Mucosa of descending colon (tissue), 3 donors: Measurements from ENCODE around the gene TMEM165. TPM values are rescaled to one million over a fixed set of nuclear protein-coding genes. Genes with fewer than 3 reads are reported as not detected.

ENCODE experiments used
- ATAC-seq: fragments of 200-7000 bp; cut with Tn5 transposase; one replicate; pipeline ENCODE4 v1.9.1; 2020; ENCODE audit warnings: mild to moderate bottlenecking, moderate library complexity
- DNase-seq, 3 donors: peaks; one replicate each; pipeline ENCODE4 v3.0.0-alpha.2; 2020
- H3K36me3 ChIP-seq: fragments of 200-600 bp; one replicate; pipeline ENCODE4 v1.8.0; 2021; ENCODE audit warnings: low read depth, mild to moderate bottlenecking
- H3K4me1 ChIP-seq: fragments of 200-600 bp; one replicate; pipeline ENCODE4 v1.8.0; 2021; ENCODE audit warnings: low read depth, mild to moderate bottlenecking
- H3K4me3 ChIP-seq: fragments of 200-600 bp; one replicate; pipeline ENCODE4 v1.8.0; 2021; ENCODE audit warnings: mild to moderate bottlenecking
- H3K9me3 ChIP-seq: fragments of 200-600 bp; one replicate; pipeline ENCODE4 v1.8.0; 2021; ENCODE audit warnings: mild to moderate bottlenecking
- intact Hi-C, 2 donors: fragments of 100-400 bp; cut with DNase I in 1 of 2; cut with micrococcal nuclease in 1 of 2; formaldehyde crosslinking; loops; one replicate each; pipeline versions ENCODE4 v1.11.0 to v1.11.1; 2022; cut with DNase I, micrococcal nuclease
- long read RNA-seq, 2 donors: library from polyadenylated mRNA; unstranded; transcript quantifications; one replicate each; pipeline ENCODE4 v2.0.0, GENCODE V29; 2019 to 2021
- total RNA-seq, 3 donors: library from RNA; stranded (reverse); fragmentation: NEBNext Ultra II Directional in 2 of 3; extraction: Animal tissue kit (Norgen Biotek cat#: 25700) in 2 of 3; gene quantifications; one replicate each; pipeline versions ENCODE4 v1.2.1 to v1.2.4, GENCODE V29; 2021 to 2023
- TF ChIP-seq, protein P1 (sequence below): fragments of 200-600 bp; IDR thresholded peaks from one replicate; pipeline ENCODE4 v1.8.0; 2022; ENCODE audit warnings: antibody characterized with exemption, mild to moderate bottlenecking
- donor health status: DM: no; HTN: no; CAD: no; lungs with moderate emphysema.
- donor health status: DM: no; HTN: no; CAD: no.
- donor health status: DM: no; HTN: yes; CAD: no.

TMEM165 gene, protein sequence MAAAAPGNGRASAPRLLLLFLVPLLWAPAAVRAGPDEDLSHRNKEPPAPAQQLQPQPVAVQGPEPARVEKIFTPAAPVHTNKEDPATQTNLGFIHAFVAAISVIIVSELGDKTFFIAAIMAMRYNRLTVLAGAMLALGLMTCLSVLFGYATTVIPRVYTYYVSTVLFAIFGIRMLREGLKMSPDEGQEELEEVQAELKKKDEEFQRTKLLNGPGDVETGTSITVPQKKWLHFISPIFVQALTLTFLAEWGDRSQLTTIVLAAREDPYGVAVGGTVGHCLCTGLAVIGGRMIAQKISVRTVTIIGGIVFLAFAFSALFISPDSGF
- 10 to 100 TPM; 56.4 to 85.8 (median 77.6) TPM for total RNA-seq
- long read RNA-seq, donor 1, transcript TMEM165-201 (6 exons, 1,928 nt): major isoform, 57 of 68 reads
- long read RNA-seq, donor 1, partial matches to known transcripts: 2 of 68 reads
- long read RNA-seq, donor 1, other reads (novel, unspliced or antisense): 8 of 68 reads
- long read RNA-seq, donor 2, transcript TMEM165-201 (6 exons, 1,928 nt): major isoform, 62 of 76 reads
- long read RNA-seq, donor 2, partial matches to known transcripts: 12 of 76 reads
- long read RNA-seq, donor 2, other reads (novel, unspliced or antisense): 2 of 76 reads

- ATAC-seq: peak; percentile 98
- Histone ChIP-seq H3K4me3 (peak within 1 kb of the TSS; percentile 92), H3K9me3 (no peaks in the 10 kb centered on the region), H3K36me3 (no peaks in the 10 kb centered on the region), H3K4me1 (peaks cover 26% of the 10 kb centered on the region)
- DNase-seq: peak; percentile 95 to 97 (median 97)
- TF ChIP-seq, protein P1, sequence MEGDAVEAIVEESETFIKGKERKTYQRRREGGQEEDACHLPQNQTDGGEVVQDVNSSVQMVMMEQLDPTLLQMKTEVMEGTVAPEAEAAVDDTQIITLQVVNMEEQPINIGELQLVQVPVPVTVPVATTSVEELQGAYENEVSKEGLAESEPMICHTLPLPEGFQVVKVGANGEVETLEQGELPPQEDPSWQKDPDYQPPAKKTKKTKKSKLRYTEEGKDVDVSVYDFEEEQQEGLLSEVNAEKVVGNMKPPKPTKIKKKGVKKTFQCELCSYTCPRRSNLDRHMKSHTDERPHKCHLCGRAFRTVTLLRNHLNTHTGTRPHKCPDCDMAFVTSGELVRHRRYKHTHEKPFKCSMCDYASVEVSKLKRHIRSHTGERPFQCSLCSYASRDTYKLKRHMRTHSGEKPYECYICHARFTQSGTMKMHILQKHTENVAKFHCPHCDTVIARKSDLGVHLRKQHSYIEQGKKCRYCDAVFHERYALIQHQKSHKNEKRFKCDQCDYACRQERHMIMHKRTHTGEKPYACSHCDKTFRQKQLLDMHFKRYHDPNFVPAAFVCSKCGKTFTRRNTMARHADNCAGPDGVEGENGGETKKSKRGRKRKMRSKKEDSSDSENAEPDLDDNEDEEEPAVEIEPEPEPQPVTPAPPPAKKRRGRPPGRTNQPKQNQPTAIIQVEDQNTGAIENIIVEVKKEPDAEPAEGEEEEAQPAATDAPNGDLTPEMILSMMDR: no peak
- intact Hi-C loops: loop anchor here in 1 of 2 donors (10.0 kb wide), 1 partner anchor 51 kb away; the partner anchor contains the start of gene SRD5A3
Observed at GRCh38 chr4:55395529-55396307, at the start of gene TMEM165. Gene TMEM165, plus strand, starts transcription at chr4:55395957. Its CDS starts 233 bp downstream, at chr4:55396190.

DNA sequence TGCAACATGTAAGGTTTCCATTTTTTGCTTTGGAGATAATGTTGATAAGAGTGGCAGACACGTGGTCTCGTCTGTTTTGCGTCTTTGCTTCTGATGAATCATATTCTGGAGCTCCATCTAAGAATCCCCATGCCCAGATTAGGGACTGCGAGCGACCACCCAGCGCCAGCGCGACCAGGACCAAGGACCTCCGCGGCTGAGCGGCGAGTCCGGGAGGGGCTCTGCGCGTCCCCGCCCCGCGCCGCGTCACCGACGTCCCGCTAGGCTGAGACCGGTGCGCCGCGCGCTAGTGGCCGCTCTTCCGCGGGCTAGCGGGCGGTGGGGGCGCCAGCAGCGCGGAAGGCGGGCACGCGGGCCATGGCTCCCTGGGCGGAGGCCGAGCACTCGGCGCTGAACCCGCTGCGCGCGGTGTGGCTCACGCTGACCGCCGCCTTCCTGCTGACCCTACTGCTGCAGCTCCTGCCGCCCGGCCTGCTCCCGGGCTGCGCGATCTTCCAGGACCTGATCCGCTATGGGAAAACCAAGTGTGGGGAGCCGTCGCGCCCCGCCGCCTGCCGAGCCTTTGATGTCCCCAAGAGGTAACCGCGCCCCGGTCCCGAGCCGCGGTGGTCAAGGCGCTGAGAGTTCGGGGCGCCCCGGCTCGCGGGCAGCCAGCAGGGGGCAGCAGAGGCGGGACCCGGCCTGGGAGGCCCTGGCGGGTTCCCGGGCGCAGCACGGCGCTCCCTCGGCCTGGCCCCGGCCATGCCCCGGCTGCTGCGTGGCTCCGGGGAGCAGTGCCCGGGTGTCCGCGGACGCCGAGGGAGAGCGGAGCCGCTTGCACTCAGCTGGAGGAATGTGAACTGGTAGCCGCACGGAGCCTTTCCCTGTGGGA, 49.5 kb upstream of the TMEM165 start, which contains the start of gene SRD5A3:
Gene SRD5A3 (plus strand): TSS at position 263 of the 871 bp plus-strand sequence. CDS start 95 bp downstream, at position 358.
- no peaks in the 10 kb centered on the region for H3K9me3 ChIP-seq
- peak; percentile 99 for ATAC-seq

GRCh38 chr4:55346851-55347255, 48.9 kb upstream of the TMEM165 start:
- TF ChIP-seq, protein P1: no peak
- Histone ChIP-seq H3K36me3 (no peaks in the 10 kb centered on the region), H3K9me3 (no peaks in the 10 kb centered on the region), H3K4me3 (peak overlapping the region; percentile 57), H3K4me1 (peaks cover 10% of the 10 kb centered on the region)
- intact Hi-C loops: loop anchor here (10.0 kb wide), 2 partner anchors 48 to 208 kb away; partner anchors contain the start of gene TMEM165 (in 1 of the 2)
- peak in 1 of 3 donors; percentile 14 for DNase-seq
- ATAC-seq: peak; percentile 16

More for the DNA sequence above, 49.5 kb upstream of the TMEM165 start, which contains the start of gene SRD5A3:
- TF ChIP-seq, protein P1: peak; percentile 96
- H3K4me1 ChIP-seq: peaks cover 10% of the 10 kb centered on the region
- DNase-seq: peak; percentile 88 to 94 (median 89)
- H3K4me3 ChIP-seq: peak within 1 kb of the TSS; percentile 57
- intact Hi-C loops: loop anchor here (10.0 kb wide), 2 partner anchors 49 to 209 kb away; partner anchors contain the start of gene TMEM165 (in 1 of the 2)
- no peaks in the 10 kb centered on the region for H3K36me3 ChIP-seq

- DNase-seq (no peak), ATAC-seq (no peak)
- Histone ChIP-seq H3K36me3 (no peaks in the 10 kb centered on the region), H3K4me1 (peaks cover 10% of the 10 kb centered on the region), H3K4me3 (no peak overlapping the region), H3K9me3 (no peaks in the 10 kb centered on the region)
- intact Hi-C loops: loop anchor here (10.0 kb wide), 2 partner anchors 47 to 207 kb away; partner anchors contain the start of gene TMEM165 (in 1 of the 2)
- TF ChIP-seq, protein P1: no peak
Observed at GRCh38 chr4:55347610-55348228, 48.0 kb upstream of the TMEM165 start.
